Mesothelial cell of epicardium (in vitro differentiated cells): ENCODE data around the gene CSMD2. TPM values are rescaled to one million over a fixed set of nuclear protein-coding genes. Genes with fewer than 3 reads are reported as not detected.

Experiments
- DNase-seq, 2 experiments: peaks; one replicate each; pipeline ENCODE4 v3.0.0; 2021; ENCODE audit warnings: low spot score in 2 of 2; ENCODE audit not compliant: unreplicated experiment in 2 of 2
- H3K27ac Mint-ChIP-seq: 2 replicates; pipeline ENCODE4 v1.8.0; 2021; ENCODE audit warnings: mixed read lengths
- H3K27me3 Mint-ChIP-seq: 2 replicates; pipeline ENCODE4 v1.8.0; 2021; ENCODE audit warnings: low read depth, mixed read lengths
- H3K36me3 Mint-ChIP-seq: 2 replicates; pipeline ENCODE4 v1.8.0; 2021; ENCODE audit warnings: mixed read lengths
- H3K4me1 Mint-ChIP-seq: 2 replicates; pipeline ENCODE4 v1.8.0; 2021; ENCODE audit warnings: mixed read lengths
- H3K4me3 Mint-ChIP-seq: 2 replicates; pipeline ENCODE4 v1.8.0; 2021; ENCODE audit warnings: mild to moderate bottlenecking, moderate library complexity, mixed read lengths
- H3K9me3 Mint-ChIP-seq: 2 replicates; pipeline ENCODE4 v1.8.0; 2021; ENCODE audit warnings: mixed read lengths
- total RNA-seq: library from RNA; stranded (reverse); gene quantifications from 3 replicates; pipeline ENCODE4 v1.2.1, GENCODE V29; 2021
- TF ChIP-seq, protein P1 (sequence below): fragments of 200-600 bp; sonication (generic); IDR thresholded peaks from one replicate; pipeline ENCODE4 v1.5.0; 2021; ENCODE audit warnings: antibody characterized with exemption; ENCODE audit not compliant: unreplicated experiment

Gene CSMD2
- total RNA-seq, 1 donor from 2014 or later: 1.9 TPM

DNA sequence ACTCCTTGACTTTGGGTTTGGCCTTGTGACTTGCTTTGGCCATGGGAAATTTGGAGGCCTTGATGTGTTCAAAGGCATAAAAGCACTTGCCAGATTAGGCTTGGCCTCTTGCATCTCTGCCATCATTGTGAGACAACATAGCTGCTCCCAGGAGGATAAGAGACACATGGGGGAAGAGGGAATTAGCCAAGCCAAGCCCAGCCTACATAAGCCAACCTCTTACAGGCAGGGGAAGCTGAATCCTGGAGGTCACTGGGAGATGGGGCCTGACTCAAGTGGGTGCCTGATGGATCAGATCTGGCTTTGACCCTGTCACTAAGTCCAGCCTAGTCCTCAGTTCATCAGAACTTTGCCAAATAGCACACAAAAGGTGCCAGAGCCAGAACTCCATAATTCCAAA is 338.7 kb downstream of the CSMD2 start:
- DNase-seq: no peak
- Mint-ChIP-seq H3K36me3 (no peaks in the 10 kb centered on the region), H3K27ac (no peak overlapping the region), H3K4me1 (no peaks in the 10 kb centered on the region), H3K27me3 (peaks cover 20% of the 10 kb centered on the region), H3K4me3 (no peak overlapping the region), H3K9me3 (peaks cover 27% of the 10 kb centered on the region)
- TF ChIP-seq, protein P1, sequence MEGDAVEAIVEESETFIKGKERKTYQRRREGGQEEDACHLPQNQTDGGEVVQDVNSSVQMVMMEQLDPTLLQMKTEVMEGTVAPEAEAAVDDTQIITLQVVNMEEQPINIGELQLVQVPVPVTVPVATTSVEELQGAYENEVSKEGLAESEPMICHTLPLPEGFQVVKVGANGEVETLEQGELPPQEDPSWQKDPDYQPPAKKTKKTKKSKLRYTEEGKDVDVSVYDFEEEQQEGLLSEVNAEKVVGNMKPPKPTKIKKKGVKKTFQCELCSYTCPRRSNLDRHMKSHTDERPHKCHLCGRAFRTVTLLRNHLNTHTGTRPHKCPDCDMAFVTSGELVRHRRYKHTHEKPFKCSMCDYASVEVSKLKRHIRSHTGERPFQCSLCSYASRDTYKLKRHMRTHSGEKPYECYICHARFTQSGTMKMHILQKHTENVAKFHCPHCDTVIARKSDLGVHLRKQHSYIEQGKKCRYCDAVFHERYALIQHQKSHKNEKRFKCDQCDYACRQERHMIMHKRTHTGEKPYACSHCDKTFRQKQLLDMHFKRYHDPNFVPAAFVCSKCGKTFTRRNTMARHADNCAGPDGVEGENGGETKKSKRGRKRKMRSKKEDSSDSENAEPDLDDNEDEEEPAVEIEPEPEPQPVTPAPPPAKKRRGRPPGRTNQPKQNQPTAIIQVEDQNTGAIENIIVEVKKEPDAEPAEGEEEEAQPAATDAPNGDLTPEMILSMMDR: no peak

GRCh38 chr1:33825506-33825905 is 339.5 kb downstream of the CSMD2 start:
- peaks cover 21% of the 10 kb centered on the region for H3K9me3 Mint-ChIP-seq
- no peak overlapping the region for H3K27ac Mint-ChIP-seq
- DNase-seq: no peak
- H3K36me3 Mint-ChIP-seq: no peaks in the 10 kb centered on the region
- H3K4me1 Mint-ChIP-seq: no peaks in the 10 kb centered on the region
- TF ChIP-seq, protein P1: no peak
- no peak overlapping the region for H3K4me3 Mint-ChIP-seq
- H3K27me3 Mint-ChIP-seq: peaks cover 24% of the 10 kb centered on the region

GRCh38 chr1:33824971-33825370 is 340.1 kb downstream of the CSMD2 start:
- TF ChIP-seq, protein P1: no peak
- Mint-ChIP-seq H3K4me1 (no peaks in the 10 kb centered on the region), H3K9me3 (peaks cover 21% of the 10 kb centered on the region), H3K27ac (no peak overlapping the region), H3K4me3 (no peak overlapping the region), H3K27me3 (peaks cover 24% of the 10 kb centered on the region), H3K36me3 (no peaks in the 10 kb centered on the region)
- no peak for DNase-seq

- H3K4me3 Mint-ChIP-seq: no peak overlapping the region
- H3K36me3 Mint-ChIP-seq: no peaks in the 10 kb centered on the region
- peaks cover 18% of the 10 kb centered on the region for H3K9me3 Mint-ChIP-seq
- H3K27me3 Mint-ChIP-seq: peaks cover 24% of the 10 kb centered on the region
- H3K4me1 Mint-ChIP-seq: no peaks in the 10 kb centered on the region
- TF ChIP-seq, protein P1: no peak
- DNase-seq: no peak
- no peak overlapping the region for H3K27ac Mint-ChIP-seq
Observed at GRCh38 chr1:33824321-33824720, 340.7 kb downstream of the CSMD2 start.

DNA sequence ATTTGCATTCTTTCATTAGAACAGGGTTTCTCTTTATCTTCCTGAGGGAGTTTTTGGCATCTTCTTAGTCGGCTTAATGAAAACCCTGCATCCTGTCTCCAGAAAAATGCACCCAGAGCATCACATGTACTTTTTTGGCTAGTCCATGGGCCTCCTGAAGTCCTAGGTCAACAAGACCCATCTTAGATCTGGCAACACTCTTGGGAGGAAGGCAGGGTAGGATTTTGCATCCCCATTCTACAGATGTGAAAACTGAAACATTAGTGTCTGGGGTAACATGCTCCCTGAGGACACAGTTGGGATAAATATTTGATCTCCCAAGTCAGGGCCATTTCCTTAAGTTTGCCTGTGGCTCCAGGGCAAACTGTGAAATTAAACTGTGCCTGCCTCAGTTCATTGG is 341.2 kb downstream of the CSMD2 start:
- Mint-ChIP-seq H3K9me3 (peaks cover 13% of the 10 kb centered on the region), H3K27me3 (peaks cover 24% of the 10 kb centered on the region), H3K36me3 (no peaks in the 10 kb centered on the region), H3K27ac (no peak overlapping the region), H3K4me1 (no peaks in the 10 kb centered on the region), H3K4me3 (no peak overlapping the region)
- TF ChIP-seq, protein P1: no peak
- DNase-seq: no peak

- H3K9me3 Mint-ChIP-seq: peaks cover 10% of the 10 kb centered on the region
- no peak overlapping the region for H3K27ac Mint-ChIP-seq
- TF ChIP-seq, protein P1: no peak
- no peak for DNase-seq
- peaks cover 24% of the 10 kb centered on the region for H3K27me3 Mint-ChIP-seq
- H3K4me3 Mint-ChIP-seq: no peak overlapping the region
- no peaks in the 10 kb centered on the region for H3K36me3 Mint-ChIP-seq
- no peaks in the 10 kb centered on the region for H3K4me1 Mint-ChIP-seq
Observed at GRCh38 chr1:33823401-33823800, 341.6 kb downstream of the CSMD2 start.
